ENCODE data around the gene PRDX3. TPM values are rescaled to one million over a fixed set of nuclear protein-coding genes. Genes with fewer than 3 reads are reported as not detected.

PRDX3 gene
- total and polyA plus RNA-seq, 2 of the 4 experiments (the other 2 are of a cell fraction) = 169 to 187 TPM

GRCh38 chr10:119174109-119174508 lies 4.5 kb downstream of the PRDX3 start:
- no peak overlapping the region for H3K4ac ChIP-seq (ENCODE audit: low read depth, low read length)
- POLR2A ChIA-PET (ENCODE audit: unreplicated experiment) = no interaction called here

More at GRCh38 chr10:119174109-119174508, 4.5 kb downstream of the PRDX3 start:
- H3K36me3 ChIP-seq (ENCODE audit: control insufficient read depth, insufficient read depth, low read length) = peaks cover 35% of the 10 kb centered on the region
- no peak overlapping the region for H2AK5ac ChIP-seq (ENCODE audit: low read depth, low read length)
- no peak overlapping the region for H2BK20ac ChIP-seq (ENCODE audit: low read depth, low read length)
- WGBS, 2 experiments (ENCODE audit: extremely low coverage in 2 of 2, insufficient read length in 1 of 2) = no CpG with 5 or more reads among the region's 2 CpGs
- H3K4me1 ChIP-seq (ENCODE audit: control insufficient read depth, insufficient read depth, low read length) = peaks cover 6% of the 10 kb centered on the region
- H3K27ac ChIP-seq (ENCODE audit: insufficient read depth, low read length) = no peak overlapping the region
- DNase-seq (no peak), ATAC-seq (ENCODE audit: low read depth) (no peak)
- no peaks in the 10 kb centered on the region for H3K27me3 ChIP-seq (ENCODE audit: control insufficient read depth, insufficient read depth, low read length)
- H3K56ac ChIP-seq (ENCODE audit: extremely low read depth, insufficient read depth, low read length) = no peak overlapping the region
- TF ChIP-seq MAZ (IDR thresholded peaks at IDR 0.05; ENCODE audit: borderline replicate concordance, low read depth, low read length) (no peak), USF2 (IDR thresholded peaks at IDR 0.05; ENCODE audit: low read depth, low read length) (no peak), BHLHE40 (IDR thresholded peaks at IDR 0.05; ENCODE audit: low read depth, low read length) (no peak), MAFK (IDR thresholded peaks at IDR 0.05; ENCODE audit: low read depth, low read length) (no peak), RFX5 (IDR thresholded peaks at IDR 0.05; ENCODE audit: low read depth, low read length) (no peak), CEBPB (IDR thresholded peaks at IDR 0.05; ENCODE audit: low read depth, low read length) (no peak), NFE2L2 (IDR thresholded peaks at IDR 0.05; ENCODE audit: low read depth, low read length) (no peak), FOS (IDR thresholded peaks at IDR 0.05; ENCODE audit: low read depth, low read length) (no peak), RCOR1 (IDR thresholded peaks at IDR 0.05; ENCODE audit: insufficient replicate concordance, low read length) (no peak)
- H2AK9ac ChIP-seq (replicated peaks; ENCODE audit: low read depth, low read length, poor library complexity) = no peak overlapping the region
- no peak overlapping the region for H4K5ac ChIP-seq (ENCODE audit: low read depth, low read length)
- H3K23ac ChIP-seq (ENCODE audit: low read depth, low read length) = no peak overlapping the region
- in situ Hi-C loops (cut with MboI; ENCODE audit: low sequenced_read_pairs) (no loop called here), intact Hi-C loops (cut with micrococcal nuclease) (no loop called here), dilution Hi-C loops (cut with HindIII; ENCODE audit: low sequenced_read_pairs, unreplicated experiment) (no loop called here)
- no peak overlapping the region for H4K8ac ChIP-seq (ENCODE audit: low read depth in 2 of 2, low read length in 2 of 2)
- no peak overlapping the region for H3K18ac ChIP-seq (ENCODE audit: low read depth, low read length)
- no peak overlapping the region for H2BK5ac ChIP-seq (ENCODE audit: low read depth, low read length, poor library complexity, severe bottlenecking)
- H2BK120ac ChIP-seq (ENCODE audit: low read depth, low read length) = no peak overlapping the region
- H2BK15ac ChIP-seq (ENCODE audit: low read depth, low read length) = no peak overlapping the region
- H3K14ac ChIP-seq (replicated peaks; ENCODE audit: low read depth, low read length) = no peak overlapping the region
- H4K20me1 ChIP-seq (ENCODE audit: insufficient read depth, low read length) = no peaks in the 10 kb centered on the region
- H3K79me1 ChIP-seq (ENCODE audit: low read depth in 1 of 2, low read length in 2 of 2) = peaks cover 46 to 64% of the 10 kb centered on the region in 2 experiments
- CTCF ChIA-PET = no interaction called here
- no peaks in the 10 kb centered on the region for H3K9me3 ChIP-seq (ENCODE audit: control insufficient read depth, insufficient read depth, low read length)
- H3K4me2 ChIP-seq (ENCODE audit: low read depth, low read length) = no peak overlapping the region
- BruUV-seq (replicated peaks) = no TSS peak
- H3K4me3 ChIP-seq (ENCODE audit: insufficient read depth, low read depth, low read length) = no peak overlapping the region
- H4K91ac ChIP-seq (ENCODE audit: insufficient read depth, low read depth, low read length) = no peak overlapping the region
- peaks cover 16% of the 10 kb centered on the region for H3K9me1 ChIP-seq (ENCODE audit: insufficient read depth, low read length)
- H2AFZ ChIP-seq (replicated peaks; ENCODE audit: low read length, poor library complexity) = no peak overlapping the region
- no peak overlapping the region for H3K9ac ChIP-seq (ENCODE audit: low read depth, low read length)
